GM23338 (cell line): ENCODE data around the gene ALG6. TPM values are rescaled to one million over a fixed set of nuclear protein-coding genes. Genes with fewer than 3 reads are reported as not detected.

Experiments
- ATAC-seq: fragments of 200-7000 bp; cut with Tn5 transposase; 3 replicates; pipeline ENCODE4 v1.9.1; 2020
- DNase-seq: peaks from one replicate; pipeline ENCODE4 v3.0.0-alpha.2; 2015; ENCODE audit warnings: low spot score
- H2AFZ ChIP-seq: fragments of 200-600 bp; sonication (generic); 2 replicates; pipeline ENCODE4 v1.8.0; 2016; ENCODE audit warnings: antibody characterized with exemption, mild to moderate bottlenecking, moderate library complexity
- H3F3A ChIP-seq: fragments of 200-600 bp; sonication (generic); replicated peaks from 2 replicates; pipeline ENCODE4 v1.8.0; 2017; ENCODE audit warnings: antibody characterized with exemption, mixed run types, low read depth
- H3K27ac ChIP-seq: fragments of 200-600 bp; sonication (generic); 2 replicates; pipeline ENCODE4 v1.6.1; 2016; ENCODE audit warnings: low read depth
- H3K27me3 ChIP-seq: fragments of 200-600 bp; sonication (generic); 2 replicates; pipeline ENCODE4 v1.8.0; 2016; ENCODE audit warnings: mild to moderate bottlenecking, mixed run types, moderate library complexity; ENCODE audit not compliant: insufficient read depth
- H3K36me3 ChIP-seq: fragments of 200-600 bp; sonication (generic); 2 replicates; pipeline ENCODE4 v1.8.0; 2016; ENCODE audit warnings: mild to moderate bottlenecking; ENCODE audit not compliant: insufficient read depth
- H3K4me1 ChIP-seq: fragments of 200-600 bp; sonication (generic); 2 replicates; pipeline ENCODE4 v1.8.0; 2016; ENCODE audit warnings: mild to moderate bottlenecking, moderate library complexity; ENCODE audit not compliant: insufficient read depth
- H3K4me2 ChIP-seq: fragments of 200-600 bp; sonication (generic); 2 replicates; pipeline ENCODE4 v1.7.1; 2017; ENCODE audit warnings: mixed run types
- H3K4me3 ChIP-seq: fragments of 200-600 bp; sonication (generic); 2 replicates; pipeline ENCODE4 v1.6.1; 2016; ENCODE audit warnings: mixed run types
- H3K79me2 ChIP-seq: fragments of 200-600 bp; sonication (generic); replicated peaks from 2 replicates; pipeline ENCODE4 v1.8.0; 2017; ENCODE audit warnings: mild to moderate bottlenecking; ENCODE audit not compliant: insufficient read depth
- H3K9me2 ChIP-seq: fragments of 200-600 bp; sonication (generic); 2 replicates; pipeline ENCODE4 v1.8.0; 2017; ENCODE audit not compliant: insufficient read depth
- H4K20me1 ChIP-seq: fragments of 200-600 bp; sonication (generic); replicated peaks from 2 replicates; pipeline ENCODE4 v1.8.0; 2017; ENCODE audit warnings: mild to moderate bottlenecking; ENCODE audit not compliant: insufficient read depth
- H3K27ac Mint-ChIP-seq: 2 replicates; pipeline ENCODE4 v1.8.0; 2020; ENCODE audit warnings: inconsistent platforms, mild to moderate bottlenecking, moderate library complexity, mixed read lengths
- H3K27me3 Mint-ChIP-seq: 3 replicates; pipeline ENCODE4 v1.8.0; 2022; ENCODE audit warnings: low read depth, mild to moderate bottlenecking, moderate library complexity, mixed read lengths, inconsistent platforms; ENCODE audit not compliant: insufficient read depth, poor library complexity
- H3K36me3 Mint-ChIP-seq: 3 replicates; pipeline ENCODE4 v1.8.0; 2021; ENCODE audit warnings: low read depth, mild to moderate bottlenecking, inconsistent platforms, moderate library complexity, mixed read lengths
- H3K4me1 Mint-ChIP-seq: 3 replicates; pipeline ENCODE4 v1.8.0; 2020; ENCODE audit warnings: mild to moderate bottlenecking, inconsistent platforms, mixed read lengths
- H3K4me3 Mint-ChIP-seq: 3 replicates; pipeline ENCODE4 v1.8.0; 2021; ENCODE audit warnings: moderate library complexity, mild to moderate bottlenecking, inconsistent platforms, mixed read lengths
- H3K9me3 Mint-ChIP-seq: 3 replicates; pipeline ENCODE4 v1.8.0; 2020; ENCODE audit warnings: moderate library complexity, mild to moderate bottlenecking, inconsistent platforms, mixed read lengths
- CREB1 ChIP-seq: fragments of 250-450 bp; sonication (Bioruptor Pico); IDR thresholded peaks from 2 replicates; pipeline ENCODE4 v1.5.0; 2020; ENCODE audit warnings: low read depth, mild to moderate bottlenecking, moderate library complexity
- CTCF ChIP-seq, 2 experiments: fragments of 200-600 bp in 1 of 2; sonication (generic) in 1 of 2; conservative IDR thresholded peaks; 2 replicates each; pipeline versions ENCODE4 v1.5.1 to v1.6.1; 2016 to 2017; ENCODE audit warnings: antibody characterized with exemption in 2 of 2, low read depth in 2 of 2, mild to moderate bottlenecking in 2 of 2, moderate library complexity in 1 of 2
- ETS1 ChIP-seq: IDR thresholded peaks from 2 replicates; pipeline ENCODE4 v1.6.1; 2016; ENCODE audit warnings: antibody characterized with exemption
- JUNB ChIP-seq: IDR thresholded peaks from one replicate; pipeline ENCODE4 v1.6.1; 2016; ENCODE audit warnings: antibody characterized with exemption; ENCODE audit not compliant: unreplicated experiment
- STAT1 ChIP-seq: IDR thresholded peaks from one replicate; pipeline ENCODE4 v1.6.1; 2016; ENCODE audit warnings: antibody characterized with exemption; ENCODE audit not compliant: unreplicated experiment
- ZNF462 ChIP-seq: fragments of 250-450 bp; sonication (Bioruptor Pico); IDR thresholded peaks from 2 replicates; pipeline ENCODE4 v1.5.0; 2020; ENCODE audit warnings: mild to moderate bottlenecking, moderate library complexity
- polyA plus RNA-seq: library from polyadenylated mRNA; unstranded; fragments of >200 nt; fragmentation: Nextera tagmentation; extraction: Ambion mirVana; gene quantifications from 2 replicates; pipeline ENCODE4 v1.2.1, GENCODE V29; 2016
- total RNA-seq: library from RNA; depleted of rRNA; stranded (reverse); fragments of >200 nt; shearing (Covaris generic); gene quantifications from 2 replicates; pipeline ENCODE4 v1.2.3, GENCODE V29; 2014

The ALG6 gene
- total and polyA plus RNA-seq, 2 experiments from 2014 or later, result 24.1 to 34.6 TPM

DNA sequence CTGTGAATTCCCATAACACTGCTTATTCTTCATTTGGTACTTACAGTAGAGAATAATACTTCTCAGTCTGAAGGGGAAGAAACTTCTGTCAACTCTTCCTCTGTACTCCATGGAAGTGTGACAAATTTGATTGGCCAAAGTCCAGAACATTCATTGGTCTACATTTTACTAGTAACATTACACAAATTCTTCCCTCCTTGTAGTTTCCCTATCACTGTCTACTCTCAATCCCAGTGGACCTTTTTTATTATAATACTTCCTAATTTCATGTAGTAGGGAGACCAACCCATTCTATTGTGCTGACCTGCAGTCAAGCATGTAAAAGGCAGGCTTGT, 74.7 kb downstream of the ALG6 start (continued):
- TF ChIP-seq ZNF462 (CRISPR knock-in tag) (no peak), CREB1 (CRISPR knock-in tag) (no peak), STAT1 (no peak)

GRCh38 chr1:63448731-63449246, 81.4 kb downstream of the ALG6 start:
- no peaks in the 10 kb centered on the region for H4K20me1 ChIP-seq
- TF ChIP-seq CREB1 (CRISPR knock-in tag), result no peak
- no peak for TF ChIP-seq STAT1
- TF ChIP-seq ETS1, result no peak
- no peak for TF ChIP-seq ZNF462 (CRISPR knock-in tag)
- no peak for TF ChIP-seq CTCF (conservative IDR thresholded peaks at IDR 0.05; ENCODE audit: low read depth in 2 of 2)
- TF ChIP-seq JUNB, result no peak

More at GRCh38 chr1:63448731-63449246, 81.4 kb downstream of the ALG6 start:
- no peaks in the 10 kb centered on the region for H3K9me2 ChIP-seq
- no peaks in the 10 kb centered on the region for H3K27me3 ChIP-seq
- peaks cover 4% of the 10 kb centered on the region for H3K27me3 Mint-ChIP-seq
- H3K9me3 Mint-ChIP-seq, result no peaks in the 10 kb centered on the region
- no peak overlapping the region for H2AFZ ChIP-seq
- no peaks in the 10 kb centered on the region for H3K4me1 ChIP-seq
- no peak for DNase-seq
- H3K36me3 Mint-ChIP-seq, result no peaks in the 10 kb centered on the region; the same call in 2 of the 3 replicates
- H3K36me3 ChIP-seq, result no peaks in the 10 kb centered on the region
- no peaks in the 10 kb centered on the region for H3K4me1 Mint-ChIP-seq
- no peak overlapping the region for H3K4me3 ChIP-seq
- no peak for ATAC-seq
- no peak overlapping the region for H3K27ac ChIP-seq
- H3K4me2 ChIP-seq, result no peak overlapping the region
- no peaks in the 10 kb centered on the region for H3K79me2 ChIP-seq
- no peak overlapping the region for H3K27ac Mint-ChIP-seq
- H3K4me3 Mint-ChIP-seq, result no peak overlapping the region
- no peaks in the 10 kb centered on the region for H3F3A ChIP-seq
